GM21447 (cell line): ENCODE data around the gene GAB2.
"Not testable (repeated sequence)": the region's sequence is repeated elsewhere in the genome, so short reads cannot be mapped to it uniquely, and the experiment has no call there.

Source experiments
- ATAC-seq: cut with Tn5 transposase; IDR thresholded peaks from one replicate; pipeline ENCODE4 v1.9.1; 2021; ENCODE audit not compliant: unreplicated experiment

Gene GAB2

DNA sequence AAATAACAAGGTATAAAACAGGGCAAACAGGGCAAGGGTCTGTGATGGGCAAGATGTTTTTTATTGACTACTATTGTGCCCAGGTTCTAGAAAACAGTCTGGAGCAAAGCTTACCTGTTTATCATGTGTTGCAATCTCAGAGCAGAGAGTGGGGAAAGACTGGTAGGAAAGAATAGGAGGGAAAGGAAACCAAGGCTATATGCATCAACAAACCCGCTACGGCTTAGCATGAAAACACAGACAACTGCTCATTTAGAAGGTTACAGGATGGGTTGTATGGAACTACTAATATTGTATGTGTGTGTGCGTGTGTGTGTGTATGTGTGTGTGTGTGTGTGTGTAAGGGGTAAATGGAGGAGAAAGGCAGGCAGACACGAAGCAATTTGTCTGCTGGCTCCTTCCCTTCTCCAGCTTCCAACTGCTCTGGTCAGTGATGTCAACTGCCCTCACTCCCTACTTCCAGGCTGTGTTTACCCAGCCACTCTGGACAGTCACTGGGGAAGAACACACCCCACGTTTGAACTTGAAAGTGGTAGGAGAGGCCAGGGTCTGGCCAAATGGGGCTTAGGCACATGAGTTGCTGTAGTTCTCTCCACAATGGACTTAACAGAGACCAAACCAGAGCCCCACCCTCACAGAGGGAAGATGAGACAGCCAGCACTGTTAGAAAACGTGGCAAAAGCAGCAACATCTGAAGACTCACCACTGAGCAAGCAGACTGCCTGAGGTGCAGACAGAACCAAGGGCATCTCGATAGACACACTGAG, 47.0 kb downstream of the GAB2 start:
- ATAC-seq, result no peak

DNA sequence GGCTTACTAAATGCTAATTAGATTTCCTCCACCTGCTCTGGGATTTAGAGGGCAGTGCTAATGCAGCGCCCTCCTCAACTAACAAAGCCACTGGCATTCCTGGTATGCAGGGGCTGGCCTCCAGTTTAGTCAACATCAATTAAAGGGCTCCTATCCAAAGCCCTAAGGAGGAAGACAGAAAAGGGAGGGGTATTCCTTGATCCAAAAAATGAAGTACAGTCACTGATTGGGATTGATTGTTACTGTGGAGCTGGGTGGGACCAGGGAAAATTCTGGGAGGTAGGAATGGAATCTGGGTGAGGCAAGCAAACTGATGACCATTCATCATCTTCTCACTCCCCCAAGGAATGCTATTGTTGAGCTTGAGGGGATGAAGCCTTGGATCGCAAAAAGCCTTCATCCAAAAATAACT, 52.2 kb downstream of the GAB2 start:
- ATAC-seq, result no peak

DNA sequence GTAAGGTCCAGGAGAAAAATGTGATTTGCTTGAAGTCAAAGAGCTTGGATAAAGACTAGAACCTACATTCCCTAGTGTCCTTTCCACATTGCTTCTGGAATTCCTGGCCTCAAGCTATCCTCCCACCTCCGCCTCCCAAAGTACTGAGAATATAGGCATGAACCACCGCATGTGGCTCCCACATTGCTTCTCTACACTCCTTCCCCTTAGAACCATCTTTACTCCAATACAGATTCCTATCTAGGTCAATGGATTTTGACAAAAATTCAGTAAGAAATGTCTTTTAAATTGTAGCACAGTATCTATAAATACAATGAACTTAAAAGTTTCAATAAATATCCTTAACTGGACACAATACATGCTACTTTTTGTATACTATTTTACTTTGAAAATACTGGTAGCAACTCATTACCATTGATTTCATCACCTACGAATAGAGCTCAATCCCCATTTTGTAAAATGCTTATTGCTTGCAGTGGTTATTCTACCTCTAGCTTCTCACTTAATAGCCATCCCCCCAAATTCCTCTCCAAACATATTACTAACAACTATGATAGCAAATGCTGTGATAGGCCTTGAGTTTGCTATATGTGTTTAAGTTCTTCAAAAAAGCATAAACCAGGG, 53.4 kb downstream of the GAB2 start:
- ATAC-seq, result no peak

GRCh38 chr11:78363024-78363619, 54.5 kb downstream of the GAB2 start:
- no peak for ATAC-seq

- no peak for ATAC-seq
Observed at GRCh38 chr11:78361228-78361627, 56.4 kb downstream of the GAB2 start.

GRCh38 chr11:78359921-78360320, 57.7 kb downstream of the GAB2 start:
- no peak for ATAC-seq

- not testable (repeated sequence) for ATAC-seq
Observed at GRCh38 chr11:78357924-78358323, 59.7 kb downstream of the GAB2 start.

- ATAC-seq, result not testable (repeated sequence)
Observed at GRCh38 chr11:78357425-78357824, 60.2 kb downstream of the GAB2 start.

- not testable (repeated sequence) for ATAC-seq
Observed at GRCh38 chr11:78355742-78356141, 61.9 kb downstream of the GAB2 start.

- no peak for ATAC-seq
Observed at GRCh38 chr11:78355309-78355705, 62.3 kb downstream of the GAB2 start.

GRCh38 chr11:78354408-78355308, 63.0 kb downstream of the GAB2 start:
- ATAC-seq, result no peak

DNA sequence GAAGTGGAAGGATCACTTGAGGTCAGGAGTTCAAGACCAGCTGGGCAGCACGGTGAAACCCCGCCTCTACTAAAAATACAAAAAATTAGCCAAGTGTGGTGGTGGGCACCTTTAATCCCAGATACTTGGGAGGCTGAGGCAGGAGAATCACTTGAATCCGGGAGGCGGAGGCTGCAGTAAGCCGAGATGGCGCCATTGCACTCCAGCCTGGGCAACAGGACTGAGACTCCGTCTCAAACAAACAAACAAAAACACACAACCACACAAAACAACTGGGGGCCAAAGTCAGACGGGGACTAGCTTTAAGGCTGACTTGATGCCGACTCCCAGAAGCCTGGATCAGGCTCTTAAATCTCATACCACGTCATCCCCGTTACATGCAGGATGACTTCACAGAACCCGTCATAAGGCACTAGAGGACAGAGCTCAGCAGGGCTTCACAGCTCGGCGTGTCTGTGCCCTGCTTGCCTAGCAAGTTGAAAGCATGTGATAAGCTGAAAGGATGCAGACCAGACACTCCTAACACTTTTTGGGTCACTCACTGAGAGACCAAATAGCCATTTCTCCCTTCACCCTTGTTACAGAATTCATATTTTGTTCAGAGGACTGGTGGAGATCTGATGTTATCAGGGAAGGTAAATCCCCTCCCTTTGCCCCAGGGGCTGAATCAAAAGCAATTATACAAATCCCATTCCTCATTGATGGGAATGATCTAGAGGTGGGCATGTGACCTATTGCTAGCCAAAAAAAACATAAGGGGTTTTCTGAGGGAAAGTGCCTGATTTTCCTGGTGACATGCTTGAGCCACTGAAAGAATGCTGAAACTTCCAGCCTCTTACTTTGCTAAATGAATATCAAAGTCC, 65.4 kb downstream of the GAB2 start:
- ATAC-seq, result no peak

DNA sequence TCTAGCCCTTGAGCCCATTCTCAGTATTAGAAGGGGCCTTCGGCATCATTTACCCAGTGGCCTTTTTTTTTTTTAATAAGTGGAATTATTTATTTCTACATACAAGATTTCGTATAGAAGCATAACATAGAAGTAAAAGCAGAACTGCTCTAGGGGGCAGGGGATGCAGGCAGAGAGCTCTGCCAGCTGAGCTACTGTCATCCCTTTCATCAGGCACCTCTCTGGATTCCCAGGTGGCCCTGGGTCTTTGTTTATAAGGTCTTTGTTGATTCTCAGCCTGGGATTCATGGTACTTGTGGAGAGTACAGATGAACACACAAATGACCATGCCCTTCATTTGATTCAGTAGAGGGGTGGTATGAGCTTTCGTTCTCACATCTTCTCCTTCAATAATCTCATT, 66.4 kb downstream of the GAB2 start:
- ATAC-seq, result no peak

GRCh38 chr11:78350646-78351165, 66.9 kb downstream of the GAB2 start:
- no peak for ATAC-seq

GRCh38 chr11:78350091-78350645, 67.5 kb downstream of the GAB2 start:
- no peak for ATAC-seq

DNA sequence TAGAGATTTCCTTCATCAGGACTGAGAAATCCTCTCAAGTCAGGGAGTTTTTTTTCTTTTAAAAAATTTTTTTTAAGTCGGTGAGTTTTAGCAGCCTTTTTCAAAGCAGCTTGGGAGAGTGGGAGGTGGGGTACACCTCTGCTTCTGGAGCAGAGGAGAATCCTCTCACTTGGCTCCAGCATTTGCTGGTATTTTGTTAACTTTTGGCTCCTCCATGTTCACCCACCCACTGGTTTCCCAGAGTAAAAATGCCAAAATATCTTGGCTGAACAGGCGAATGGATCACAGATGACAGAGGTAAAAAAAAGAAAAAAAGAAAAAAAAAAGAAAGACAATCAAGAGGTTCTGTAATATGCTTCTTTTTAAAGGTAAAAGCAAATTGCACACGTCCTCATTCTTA, 68.0 kb downstream of the GAB2 start:
- no peak for ATAC-seq

DNA sequence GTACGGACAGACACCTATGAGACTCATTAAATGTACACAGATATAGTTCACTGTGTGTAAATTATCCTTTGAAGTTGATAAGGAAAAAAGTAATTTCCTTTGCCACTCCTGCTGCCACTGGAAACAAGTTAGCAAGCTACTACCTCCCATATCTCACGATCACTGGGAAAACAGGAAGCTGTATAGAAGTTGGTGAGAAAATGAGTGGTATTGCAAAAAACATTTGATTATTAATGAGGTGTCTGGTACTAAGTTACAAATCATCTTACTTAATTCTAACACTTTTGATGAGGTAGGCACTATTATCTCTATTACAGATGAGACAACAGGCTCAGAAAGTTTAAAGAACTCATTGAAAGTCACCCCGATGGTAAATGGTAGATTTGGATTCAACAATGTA, 68.5 kb downstream of the GAB2 start:
- no peak for ATAC-seq

- ATAC-seq, result no peak
Observed at GRCh38 chr11:78347956-78348355, 69.7 kb downstream of the GAB2 start.

- no peak for ATAC-seq
Observed at GRCh38 chr11:78346799-78347198, 70.8 kb downstream of the GAB2 start.

DNA sequence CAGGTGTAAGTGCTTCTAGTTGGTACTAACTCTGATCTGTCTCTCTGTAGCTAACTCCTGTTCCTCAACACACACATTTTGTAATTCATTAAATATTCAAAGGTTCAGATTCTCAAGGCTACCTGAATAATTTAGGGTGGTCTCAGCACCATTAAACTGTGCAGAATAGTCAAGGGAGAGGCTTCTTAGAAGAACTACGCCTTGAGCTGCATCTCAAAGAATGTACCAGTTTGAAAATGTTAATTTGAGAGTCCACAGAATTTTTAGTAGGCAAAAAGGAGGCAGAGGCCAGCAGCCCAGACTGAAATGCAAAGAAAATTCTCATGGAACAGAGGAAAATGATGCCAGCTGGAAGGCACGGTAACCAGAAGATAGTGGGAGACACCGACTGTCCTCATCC, 72.2 kb downstream of the GAB2 start:
- ATAC-seq, result no peak
